Activated CD8-positive, alpha-beta T cell treated with anti-CD3 and anti-CD28 coated beads for 36 hours (primary cell): ENCODE data around the gene UBE2O. TPM values are rescaled to one million over a fixed set of nuclear protein-coding genes. Genes with fewer than 3 reads are reported as not detected.

Experiments
- ATAC-seq: fragments of 200-7000 bp; cut with Tn5 transposase; one replicate; pipeline ENCODE4 v1.10.0; 2021; ENCODE audit warnings: mild to moderate bottlenecking, moderate library complexity
- CTCF ChIA-PET: fragments of 350-600 bp; sonication (Branson Sonifier 250); formaldehyde crosslinking; loops from one replicate; lab custom pipeline; 2021; ENCODE audit warnings: antibody characterized with exemption; lab: Charles Lee
- POLR2A ChIA-PET: fragments of 350-600 bp; sonication (Branson Sonifier 250); formaldehyde crosslinking; loops from one replicate; lab custom pipeline; 2021; ENCODE audit warnings: antibody characterized with exemption; lab: Charles Lee
- DNase-seq: peaks from one replicate; pipeline ENCODE4 v3.0.0-alpha.2; 2020
- H3K27ac Mint-ChIP-seq: one replicate; pipeline ENCODE4 v1.8.0; 2021; ENCODE audit warnings: mild to moderate bottlenecking, mixed read lengths
- H3K27me3 Mint-ChIP-seq: one replicate; pipeline ENCODE4 v1.8.0; 2021; ENCODE audit warnings: mixed read lengths
- H3K36me3 Mint-ChIP-seq: one replicate; pipeline ENCODE4 v1.8.0; 2021; ENCODE audit warnings: low read depth, mixed read lengths
- H3K4me1 Mint-ChIP-seq: one replicate; pipeline ENCODE4 v1.8.0; 2021; ENCODE audit warnings: low read depth, mixed read lengths
- H3K4me3 Mint-ChIP-seq: one replicate; pipeline ENCODE4 v1.8.0; 2021; ENCODE audit warnings: mild to moderate bottlenecking, moderate library complexity, mixed read lengths
- H3K9me3 Mint-ChIP-seq: one replicate; pipeline ENCODE4 v1.8.0; 2021; ENCODE audit warnings: mixed read lengths
- intact Hi-C: fragments of 100-400 bp; cut with micrococcal nuclease; formaldehyde crosslinking; loops from one replicate; pipeline ENCODE4 v1.10.0; 2022
- total RNA-seq, 2 experiments: library from RNA; stranded (reverse); gene quantifications; one replicate each; pipeline ENCODE4 v1.2.3, GENCODE V29; 2021
- TF ChIP-seq, protein P1 (sequence below): fragments of 200-600 bp; IDR thresholded peaks from one replicate; pipeline ENCODE4 v1.8.0; 2022; ENCODE audit warnings: antibody characterized with exemption, mild to moderate bottlenecking

The UBE2O gene
- total RNA-seq, 2 experiments from 2014 or later = 36.8 to 39.5 TPM

DNA sequence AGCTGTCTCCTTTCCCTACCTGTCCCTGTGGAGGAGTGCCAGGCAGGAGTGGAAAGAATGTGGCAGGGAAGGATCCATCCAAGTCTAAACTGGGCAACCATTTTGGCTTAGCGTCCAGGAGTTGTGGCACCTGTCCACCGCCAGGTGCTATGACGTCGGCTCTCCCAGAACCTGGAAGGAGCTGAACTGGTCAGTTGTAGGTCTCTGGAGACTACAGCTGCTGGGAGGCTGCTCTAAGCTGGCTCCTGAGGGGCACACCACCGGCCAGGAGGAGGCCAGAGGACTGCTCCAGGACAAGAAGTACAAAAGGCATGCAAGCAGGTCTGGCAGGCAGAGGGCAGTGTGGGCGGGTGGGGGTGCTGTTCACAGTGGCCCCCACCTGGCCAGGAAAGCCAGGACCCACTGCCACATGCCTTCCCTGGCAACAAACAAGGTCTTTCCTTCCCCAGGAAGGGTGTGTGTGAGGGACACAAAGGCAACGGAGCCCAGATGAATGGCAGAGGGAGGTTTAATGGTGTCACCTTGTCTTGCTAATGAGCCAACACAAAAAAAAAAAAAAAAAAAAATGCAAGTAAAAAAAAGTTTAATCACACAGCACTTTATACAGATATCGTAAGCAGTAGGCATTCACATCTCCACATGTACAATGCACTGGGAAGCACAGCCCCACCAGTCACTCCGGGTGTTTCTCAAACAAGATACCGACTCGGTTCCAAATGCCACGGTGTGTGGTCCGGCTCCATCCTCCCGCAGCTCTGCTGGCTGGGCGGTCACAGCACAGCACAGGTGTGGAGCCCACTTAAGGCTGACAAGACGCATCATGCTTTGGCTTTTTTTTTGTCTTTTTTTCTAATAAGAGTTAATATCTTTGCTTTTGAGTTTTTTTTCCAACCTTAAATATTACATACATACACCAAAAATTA lies 63.7 kb downstream of the UBE2O start:
- Mint-ChIP-seq H3K4me3 (no peak overlapping the region), H3K36me3 (peaks cover 11% of the 10 kb centered on the region), H3K9me3 (no peaks in the 10 kb centered on the region), H3K27ac (no peak overlapping the region), H3K27me3 (no peaks in the 10 kb centered on the region), H3K4me1 (no peaks in the 10 kb centered on the region)
- ATAC-seq (no peak), DNase-seq (no peak)
- intact Hi-C loops = loop anchor here (5.0 kb wide), 1 partner anchor 82 kb away; the partner anchor contains the start of gene QRICH2
- TF ChIP-seq, protein P1, sequence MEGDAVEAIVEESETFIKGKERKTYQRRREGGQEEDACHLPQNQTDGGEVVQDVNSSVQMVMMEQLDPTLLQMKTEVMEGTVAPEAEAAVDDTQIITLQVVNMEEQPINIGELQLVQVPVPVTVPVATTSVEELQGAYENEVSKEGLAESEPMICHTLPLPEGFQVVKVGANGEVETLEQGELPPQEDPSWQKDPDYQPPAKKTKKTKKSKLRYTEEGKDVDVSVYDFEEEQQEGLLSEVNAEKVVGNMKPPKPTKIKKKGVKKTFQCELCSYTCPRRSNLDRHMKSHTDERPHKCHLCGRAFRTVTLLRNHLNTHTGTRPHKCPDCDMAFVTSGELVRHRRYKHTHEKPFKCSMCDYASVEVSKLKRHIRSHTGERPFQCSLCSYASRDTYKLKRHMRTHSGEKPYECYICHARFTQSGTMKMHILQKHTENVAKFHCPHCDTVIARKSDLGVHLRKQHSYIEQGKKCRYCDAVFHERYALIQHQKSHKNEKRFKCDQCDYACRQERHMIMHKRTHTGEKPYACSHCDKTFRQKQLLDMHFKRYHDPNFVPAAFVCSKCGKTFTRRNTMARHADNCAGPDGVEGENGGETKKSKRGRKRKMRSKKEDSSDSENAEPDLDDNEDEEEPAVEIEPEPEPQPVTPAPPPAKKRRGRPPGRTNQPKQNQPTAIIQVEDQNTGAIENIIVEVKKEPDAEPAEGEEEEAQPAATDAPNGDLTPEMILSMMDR = no peak
- CTCF ChIA-PET = interaction anchor here (0.6 to 10.8 kb wide), 2 partner anchors 9 to 51 kb away, joined by 3 to 135 read pairs; no protein-coding TSS in a partner anchor
- POLR2A ChIA-PET = interaction anchor here (0.6 to 0.7 kb wide), 2 partner anchors 8 to 25 kb away, joined by 3 to 5 read pairs; no protein-coding TSS in a partner anchor

- peaks cover 7% of the 10 kb centered on the region for H3K36me3 Mint-ChIP-seq
- H3K27ac Mint-ChIP-seq = no peak overlapping the region
- intact Hi-C loops = loop anchor here (5.0 kb wide), 1 partner anchor 80 kb away; the partner anchor contains the start of gene QRICH2
- H3K27me3 Mint-ChIP-seq = no peaks in the 10 kb centered on the region
- DNase-seq = no peak
- POLR2A ChIA-PET = interaction anchor here (1.0 to 5.1 kb wide), 5 partner anchors 24 to 115 kb away, joined by 3 to 42 read pairs (median 4); partner anchors contain the start of gene PRPSAP1
- H3K9me3 Mint-ChIP-seq = no peaks in the 10 kb centered on the region
- TF ChIP-seq, protein P1 = no peak
- CTCF ChIA-PET = interaction anchor here (0.9 to 10.8 kb wide), 5 partner anchors 11 to 84 kb away, joined by 3 to 135 read pairs (median 30); partner anchors contain the start of gene PRPSAP1
- H3K4me1 Mint-ChIP-seq = peaks cover 3% of the 10 kb centered on the region
- no peak for ATAC-seq
- H3K4me3 Mint-ChIP-seq = peak overlapping the region; percentile 67
Measured at GRCh38 chr17:76386966-76387765, 65.8 kb downstream of the UBE2O start.

DNA sequence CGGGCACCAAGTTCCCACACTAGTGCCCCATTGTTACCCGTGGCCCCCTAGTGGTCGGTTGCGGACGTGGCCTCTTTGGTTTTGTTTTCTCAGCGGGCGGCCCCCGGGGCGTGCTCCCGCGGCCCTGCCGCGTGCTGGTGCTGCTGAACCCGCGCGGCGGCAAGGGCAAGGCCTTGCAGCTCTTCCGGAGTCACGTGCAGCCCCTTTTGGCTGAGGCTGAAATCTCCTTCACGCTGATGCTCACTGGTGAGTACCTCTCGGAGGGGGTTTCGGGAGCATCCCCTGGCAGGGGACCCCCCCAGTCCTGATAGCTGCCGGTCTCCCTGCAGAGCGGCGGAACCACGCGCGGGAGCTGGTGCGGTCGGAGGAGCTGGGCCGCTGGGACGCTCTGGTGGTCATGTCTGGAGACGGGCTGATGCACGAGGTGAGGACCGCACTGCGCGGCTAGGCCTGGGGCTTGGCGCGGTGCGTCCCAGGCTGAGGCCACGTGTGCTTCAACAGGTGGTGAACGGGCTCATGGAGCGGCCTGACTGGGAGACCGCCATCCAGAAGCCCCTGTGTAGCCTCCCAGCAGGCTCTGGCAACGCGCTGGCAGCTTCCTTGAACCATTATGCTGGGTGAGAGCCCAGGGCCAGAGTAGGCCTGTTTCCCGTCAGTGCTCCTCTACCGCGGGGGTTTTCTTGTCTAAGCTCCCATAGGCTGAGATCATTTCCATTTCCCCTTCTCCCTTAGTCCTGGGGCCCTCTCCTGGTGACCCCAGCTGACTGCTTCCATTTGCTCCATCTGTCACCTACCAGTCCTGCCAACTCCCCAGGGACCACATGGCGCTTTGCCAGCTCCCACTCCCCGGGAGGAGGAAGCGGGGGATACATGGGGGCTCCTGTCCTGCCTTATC lies 66.8 kb downstream of the UBE2O start:
- Mint-ChIP-seq H3K27ac (no peak overlapping the region), H3K4me1 (peaks cover 3% of the 10 kb centered on the region), H3K9me3 (no peaks in the 10 kb centered on the region), H3K4me3 (peak overlapping the region; percentile 67), H3K27me3 (no peaks in the 10 kb centered on the region), H3K36me3 (peaks cover 7% of the 10 kb centered on the region)
- intact Hi-C loops = loop anchor here (5.0 kb wide), 1 partner anchor 79 kb away; the partner anchor contains the start of gene QRICH2
- POLR2A ChIA-PET = interaction anchor here (0.9 to 5.1 kb wide), 11 partner anchors 19 to 278 kb away, joined by 3 to 42 read pairs (median 4); partner anchors contain the start of genes PRPSAP1 and RHBDF2
- TF ChIP-seq, protein P1 = peak; percentile 21
- DNase-seq = peak; percentile 93
- peak; percentile 22 for ATAC-seq
- CTCF ChIA-PET = interaction anchor here (0.7 to 10.8 kb wide), 28 partner anchors 11 to 509 kb away, joined by 3 to 135 read pairs (median 4); partner anchors contain the start of genes PRPSAP1 and QRICH2
